A673 (cell line): ENCODE measurements around the gene EIF3L. TPM values are rescaled to one million over a fixed set of nuclear protein-coding genes. Genes with fewer than 3 reads are reported as not detected.

ENCODE experiments used
- BruUV-seq: library from RNA; stranded (reverse); fragments of 400-500 nt; replicated peaks from 2 replicates; lab custom pipeline; 2021; lab: Mats Ljungman, UMichigan
- CTCF ChIA-PET: fragments of 300-600 bp; sonication (Branson Sonifier 250); formaldehyde crosslinking; loops from one replicate; lab custom pipeline; 2022; ENCODE audit warnings: antibody characterized with exemption; lab: Charles Lee
- POLR2A ChIA-PET: fragments of 300-600 bp; sonication (Branson Sonifier 250); formaldehyde crosslinking; loops from one replicate; lab custom pipeline; 2022; ENCODE audit warnings: antibody characterized with exemption; ENCODE audit not compliant: low non-redundant PET; lab: Charles Lee
- DNase-seq: peaks from one replicate; pipeline ENCODE4 v3.0.0-alpha.2; 2015; ENCODE audit warnings: low spot score
- H3K27ac ChIP-seq: fragments of 200-600 bp; sonication (generic); 2 replicates; pipeline ENCODE4 v1.5.1; 2016; ENCODE audit warnings: mixed run types, low read depth, mild to moderate bottlenecking, mixed read lengths, antibody characterized with exemption, low read length; ENCODE audit not compliant: poor library complexity, severe bottlenecking
- H3K27me3 ChIP-seq: fragments of 200-600 bp; sonication (generic); replicated peaks from 2 replicates; pipeline ENCODE4 v1.6.1; 2017; ENCODE audit warnings: mixed run types, low read depth, mild to moderate bottlenecking, mixed read lengths, antibody characterized with exemption, low read length; ENCODE audit not compliant: insufficient read depth, poor library complexity
- H3K36me3 ChIP-seq: fragments of 200-600 bp; sonication (generic); 2 replicates; pipeline ENCODE4 v1.6.1; 2016; ENCODE audit warnings: mixed run types, mild to moderate bottlenecking, mixed read lengths, antibody characterized with exemption, low read length; ENCODE audit not compliant: insufficient read depth, poor library complexity, severe bottlenecking
- H3K4me1 ChIP-seq: fragments of 200-600 bp; sonication (generic); 2 replicates; pipeline ENCODE4 v1.6.1; 2017; ENCODE audit warnings: mixed run types, mild to moderate bottlenecking, mixed read lengths, antibody characterized with exemption, low read length; ENCODE audit not compliant: insufficient read depth, poor library complexity, severe bottlenecking
- H3K4me3 ChIP-seq: fragments of 200-600 bp; sonication (generic); 2 replicates; pipeline ENCODE4 v1.5.1; 2016; ENCODE audit warnings: low read depth, mixed run types, mild to moderate bottlenecking, mixed read lengths, low read length; ENCODE audit not compliant: poor library complexity, severe bottlenecking
- H3K9me3 ChIP-seq: fragments of 200-600 bp; sonication (generic); 2 replicates; pipeline ENCODE4 v1.6.1; 2016; ENCODE audit warnings: mixed run types, low read depth, mild to moderate bottlenecking, mixed read lengths, antibody characterized with exemption, low read length; ENCODE audit not compliant: poor library complexity, severe bottlenecking
- CTCF ChIP-seq: fragments of 300-800, 200-600 bp; sonication (generic); conservative IDR thresholded peaks from 2 replicates; pipeline ENCODE4 v1.5.1; 2017; ENCODE audit warnings: low read depth, mild to moderate bottlenecking, antibody characterized with exemption, low read length, moderate library complexity, mixed read lengths
- EZH2 ChIP-seq: fragments of 200-600 bp; sonication (generic); IDR thresholded peaks from 2 replicates; pipeline ENCODE4 v1.6.1; 2017; ENCODE audit warnings: borderline replicate concordance, low read depth, mild to moderate bottlenecking, mixed read lengths, antibody characterized with exemption, low read length; ENCODE audit not compliant: poor library complexity, severe bottlenecking
- intact Hi-C: fragments of 100-400 bp; cut with micrococcal nuclease; formaldehyde crosslinking; loops from one replicate; pipeline ENCODE4 v1.10.0; 2022; ENCODE audit not compliant: unreplicated experiment
- total RNA-seq: library from RNA; stranded (reverse); gene quantifications from 2 replicates; pipeline ENCODE4 v1.2.3, GENCODE V29; 2021

The EIF3L gene
- total RNA-seq, 1 experiment from 2014 or later = 492 TPM

- Histone ChIP-seq H3K27me3 (no peaks in the 10 kb centered on the region), H3K27ac (no peak overlapping the region), H3K4me1 (peaks cover 9% of the 10 kb centered on the region), H3K9me3 (no peaks in the 10 kb centered on the region), H3K4me3 (no peak overlapping the region), H3K36me3 (peaks cover 56% of the 10 kb centered on the region)
- TF ChIP-seq EZH2 (no peak), CTCF (no peak)
- intact Hi-C loops = no loop called here
- ChIA-PET POLR2A (no interaction called here), CTCF (no interaction called here)
- no peak for DNase-seq
- no TSS peak for BruUV-seq
Observed at GRCh38 chr22:37850801-37851200, 1.6 kb downstream of the EIF3L start.

DNA sequence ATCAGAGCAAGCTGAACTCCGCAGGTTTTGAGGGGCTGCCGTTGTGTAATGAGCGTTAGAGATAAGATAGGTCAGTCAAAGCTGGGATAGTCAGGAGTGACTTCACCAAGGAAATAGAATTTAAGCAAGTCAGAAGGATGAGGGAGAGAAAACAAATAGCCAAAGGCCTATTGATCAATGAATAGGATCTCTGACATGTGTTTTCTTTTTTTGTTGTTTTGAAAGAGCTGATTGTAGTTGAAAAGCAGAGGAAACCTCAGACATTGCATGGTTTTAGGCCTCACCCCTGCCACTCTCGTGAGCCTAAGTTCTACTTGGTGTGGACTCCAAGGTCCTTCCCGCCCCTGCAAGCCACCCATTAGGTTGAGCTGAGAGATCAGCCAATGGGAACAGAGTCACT is 3.2 kb downstream of the EIF3L start:
- H3K4me3 ChIP-seq = no peak overlapping the region
- BruUV-seq = no TSS peak
- DNase-seq = no peak
- intact Hi-C loops = no loop called here
- CTCF ChIA-PET = no interaction called here
- POLR2A ChIA-PET = no interaction called here
- H3K4me1 ChIP-seq = peaks cover 9% of the 10 kb centered on the region
- TF ChIP-seq EZH2 (no peak), CTCF (no peak)
- peaks cover 72% of the 10 kb centered on the region for H3K36me3 ChIP-seq
- H3K9me3 ChIP-seq = no peaks in the 10 kb centered on the region
- H3K27me3 ChIP-seq = no peaks in the 10 kb centered on the region
- H3K27ac ChIP-seq = no peak overlapping the region

GRCh38 chr22:37854946-37855345 is 5.7 kb downstream of the EIF3L start:
- DNase-seq = no peak
- no peak overlapping the region for H3K27ac ChIP-seq
- ChIA-PET CTCF (no interaction called here), POLR2A (no interaction called here)
- no peak overlapping the region for H3K4me3 ChIP-seq
- peaks cover 9% of the 10 kb centered on the region for H3K4me1 ChIP-seq
- intact Hi-C loops = no loop called here
- no peaks in the 10 kb centered on the region for H3K27me3 ChIP-seq
- BruUV-seq = no TSS peak
- peaks cover 97% of the 10 kb centered on the region for H3K36me3 ChIP-seq
- H3K9me3 ChIP-seq = no peaks in the 10 kb centered on the region
- TF ChIP-seq CTCF (no peak), EZH2 (no peak)
